ENCODE data around the gene PPP1R13B. TPM values are rescaled to one million over a fixed set of nuclear protein-coding genes. Genes with fewer than 3 reads are reported as not detected.

PPP1R13B gene
- polyA plus RNA-seq, 1 of the 3 experiments (the other 2 are of a cell fraction) = 5.7 TPM

GRCh38 chr14:103731481-103731880, 115.9 kb downstream of the PPP1R13B start:
- Histone ChIP-seq H3K4me2 (no peak overlapping the region), H3K79me2 (ENCODE audit: insufficient read depth) (no peaks in the 10 kb centered on the region), H3K9me3 (no peaks in the 10 kb centered on the region), H3K9ac (no peak overlapping the region), H3K4me1 (ENCODE audit: control insufficient read depth in 1 of 2, insufficient read depth in 2 of 2, low read depth in 1 of 2, low read length in 1 of 2) (no peaks in the 10 kb centered on the region), H3K27me3 (ENCODE audit: insufficient read depth) (no peaks in the 10 kb centered on the region), H3K36me3 (replicated peaks in 1 of 2; ENCODE audit: control insufficient read depth in 1 of 2, insufficient read depth in 2 of 2, low read length in 1 of 2) (peaks cover 9 to 62% of the 10 kb centered on the region in 2 experiments), H3F3A (replicated peaks; ENCODE audit: insufficient read depth) (no peaks in the 10 kb centered on the region), H3K4me3 (ENCODE audit: low read depth in 2 of 2, low read length in 1 of 2) (no peak overlapping the region), H4K20me1 (ENCODE audit: insufficient read depth) (no peaks in the 10 kb centered on the region), H3K9me2 (no peaks in the 10 kb centered on the region), H3K27ac (ENCODE audit: low read depth in 2 of 2, low read length in 1 of 2) (no peak overlapping the region), H2AFZ (ENCODE audit: low read depth) (no peak overlapping the region)
- ChIA-PET CTCF (no interaction called here), POLR2A (no interaction called here)
- TF ChIP-seq ZBTB33 (IDR thresholded peaks at IDR 0.05; ENCODE audit: borderline replicate concordance, low read depth) = no peak
- TF ChIP-seq JUND (IDR thresholded peaks at IDR 0.05) = no peak
- TF ChIP-seq USF2 (IDR thresholded peaks at IDR 0.05; ENCODE audit: borderline replicate concordance, low read depth, low read length) = no peak
- TF ChIP-seq PBX3 (IDR thresholded peaks at IDR 0.05) = no peak
- TF ChIP-seq REST (IDR thresholded peaks at IDR 0.05; ENCODE audit: low read depth, low read length) = no peak
- no peak for TF ChIP-seq EZH2phosphoT487 (IDR thresholded peaks at IDR 0.05; ENCODE audit: borderline replicate concordance, low read depth)
- no peak for TF ChIP-seq FOXM1 (IDR thresholded peaks at IDR 0.05; ENCODE audit: low read depth)
- no peak for TF ChIP-seq CHD2 (IDR thresholded peaks at IDR 0.05; ENCODE audit: low read length, partially characterized antibody)
- no peak for TF ChIP-seq MAX (IDR thresholded peaks at IDR 0.05; ENCODE audit: low read depth)
- TF ChIP-seq NRF1 (IDR thresholded peaks at IDR 0.05; ENCODE audit: low read depth, low read length) = no peak
- no peak for TF ChIP-seq SIN3A (IDR thresholded peaks at IDR 0.05; ENCODE audit: borderline replicate concordance, low read depth, low read length)
- TF ChIP-seq RXRA (IDR thresholded peaks at IDR 0.05; ENCODE audit: borderline replicate concordance, low read depth) = no peak
- DNase-seq = no peak
- 96% methylated on average over 12 of the region's 15 CpGs for WGBS (ENCODE audit: low lambda C conversion rate)
